GM12892 (cell line): Measurements from ENCODE around the gene POU2AF2.

Source experiments
- POLR2A ChIP-seq: IDR thresholded peaks from 2 replicates; pipeline ENCODE4 v1.6.1; 2011; ENCODE audit warnings: low read depth, low read length, control low read depth
- POLR2AphosphoS5 ChIP-seq: IDR thresholded peaks from 2 replicates; pipeline ENCODE4 v1.6.1; 2011; ENCODE audit warnings: low read depth, low read length, control low read depth
- TAF1 ChIP-seq: IDR thresholded peaks from 2 replicates; pipeline ENCODE4 v1.6.1; 2011; ENCODE audit warnings: low read depth, mild to moderate bottlenecking, control low read depth, low read length, borderline replicate concordance

- TF ChIP-seq POLR2A (no peak), POLR2AphosphoS5 (no peak), TAF1 (no peak)
Observed at GRCh38 chr11:111330234-111330893, 84.8 kb downstream of the POU2AF2 start.
